NCI-H748 treated with DMSO at 0.1 percent for 48 hours (cell line): ENCODE results near the gene KIRREL3.

Source experiments
- DNase-seq: peaks from one replicate; lab custom pipeline; 2025; lab: John Stamatoyannopoulos, UW

KIRREL3 gene

DNA sequence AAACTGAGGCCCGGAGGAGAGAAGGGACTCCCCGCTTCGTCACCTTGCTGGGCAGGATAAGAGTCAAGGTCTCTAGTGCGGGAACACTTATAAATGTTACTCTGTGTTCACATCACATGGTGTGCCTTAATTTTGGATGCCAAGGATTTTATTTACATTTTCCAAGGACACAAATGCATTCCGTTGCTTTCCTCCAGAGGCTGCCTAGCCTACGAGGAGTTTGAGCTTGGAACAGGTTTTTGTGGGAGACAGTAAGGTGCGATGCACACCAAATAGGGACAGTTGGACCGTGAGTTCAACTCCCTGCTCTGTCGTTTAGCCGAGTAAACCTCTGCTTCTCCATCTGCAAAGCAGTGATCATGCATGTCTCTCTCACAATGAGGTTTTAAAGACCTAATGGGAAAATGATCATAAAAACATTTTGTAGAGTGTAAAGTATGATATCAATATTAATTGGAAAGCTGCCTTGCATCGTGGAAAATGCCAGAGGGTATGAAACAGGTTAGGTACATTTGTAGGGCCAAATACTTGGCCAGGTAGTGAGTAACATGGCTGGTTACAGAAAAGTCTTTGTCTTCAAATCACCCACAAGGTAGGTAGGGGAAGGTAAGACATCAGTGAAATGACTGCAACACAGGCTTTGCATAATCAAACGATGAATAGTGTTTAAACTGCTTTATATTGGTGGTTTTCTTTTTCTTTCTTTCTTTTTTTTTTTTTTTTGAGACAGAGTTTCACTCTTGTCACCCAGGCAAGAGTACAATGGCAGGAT is 583.3 kb downstream of the KIRREL3 start:
- DNase-seq, result no peak

GRCh38 chr11:126416542-126417090 is 584.0 kb downstream of the KIRREL3 start:
- DNase-seq, result peak; percentile 44

GRCh38 chr11:126415669-126416420 is 584.7 kb downstream of the KIRREL3 start:
- DNase-seq, result no peak

- no peak for DNase-seq
Measured at GRCh38 chr11:126415128-126415527, 585.4 kb downstream of the KIRREL3 start.

DNA sequence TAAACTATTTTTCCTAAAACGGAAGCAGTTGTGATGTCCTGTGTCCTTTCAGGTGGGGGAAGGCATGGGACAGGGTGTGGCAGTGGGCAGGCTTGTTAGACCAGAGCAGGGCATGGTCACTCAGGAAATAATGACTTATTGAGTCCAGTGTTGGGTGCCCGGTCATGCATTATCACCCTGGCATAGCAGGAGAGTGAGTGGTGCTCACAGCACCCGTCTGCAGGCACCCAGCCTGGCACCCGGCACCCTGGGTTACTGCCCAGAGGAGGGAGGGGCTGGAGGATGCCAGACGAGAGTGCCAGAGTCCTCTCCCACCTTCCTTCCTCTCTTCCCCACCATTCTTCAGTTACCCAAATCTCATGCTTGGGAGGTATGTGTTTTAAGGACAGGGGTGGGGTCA is 586.0 kb downstream of the KIRREL3 start:
- DNase-seq, result no peak

GRCh38 chr11:126413843-126414405 is 586.6 kb downstream of the KIRREL3 start:
- DNase-seq, result no peak

GRCh38 chr11:126413426-126413825 is 587.1 kb downstream of the KIRREL3 start:
- no peak for DNase-seq

DNA sequence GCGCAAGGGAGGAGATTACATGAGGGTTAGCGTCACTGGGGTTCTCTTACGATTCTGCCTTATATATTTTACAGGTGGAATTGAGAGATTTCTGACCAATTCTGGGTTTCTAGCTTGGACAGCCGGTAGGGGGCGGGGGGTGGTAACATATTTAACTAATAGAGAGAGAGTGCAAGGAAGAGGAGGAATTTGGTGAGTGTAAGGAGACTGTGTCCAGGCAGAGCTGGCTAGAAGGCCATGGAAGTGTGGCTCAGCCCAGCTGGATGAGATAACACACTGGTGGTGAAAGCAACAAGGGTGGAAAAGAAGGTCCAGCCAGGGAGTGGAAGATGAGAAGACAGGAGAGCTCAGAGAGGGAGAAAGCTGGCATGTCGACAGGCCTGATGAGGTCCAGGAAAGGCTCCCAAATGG is 588.6 kb downstream of the KIRREL3 start:
- no peak for DNase-seq

- no peak for DNase-seq
Measured at GRCh38 chr11:126410649-126411048, 589.9 kb downstream of the KIRREL3 start.

DNA sequence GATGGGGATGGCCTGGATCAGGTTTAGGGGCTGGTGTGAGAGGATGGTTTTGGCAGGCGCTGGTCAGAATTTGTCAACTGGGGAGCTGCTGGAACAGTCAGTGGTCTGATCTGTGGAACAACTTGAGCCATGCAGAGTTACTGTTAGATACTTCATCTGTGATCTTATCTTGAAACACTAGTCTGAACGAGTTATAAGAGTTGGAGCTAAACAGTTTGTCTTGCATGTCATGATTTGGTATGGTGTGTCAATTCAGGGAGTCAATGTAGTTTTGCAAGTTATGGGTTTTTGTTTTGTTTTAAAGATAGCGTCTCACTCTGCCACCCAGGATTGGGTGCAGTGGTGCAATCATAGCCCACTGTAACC is 591.0 kb downstream of the KIRREL3 start:
- DNase-seq, result no peak

GRCh38 chr11:126408901-126409619 is 591.5 kb downstream of the KIRREL3 start:
- DNase-seq, result no peak

DNA sequence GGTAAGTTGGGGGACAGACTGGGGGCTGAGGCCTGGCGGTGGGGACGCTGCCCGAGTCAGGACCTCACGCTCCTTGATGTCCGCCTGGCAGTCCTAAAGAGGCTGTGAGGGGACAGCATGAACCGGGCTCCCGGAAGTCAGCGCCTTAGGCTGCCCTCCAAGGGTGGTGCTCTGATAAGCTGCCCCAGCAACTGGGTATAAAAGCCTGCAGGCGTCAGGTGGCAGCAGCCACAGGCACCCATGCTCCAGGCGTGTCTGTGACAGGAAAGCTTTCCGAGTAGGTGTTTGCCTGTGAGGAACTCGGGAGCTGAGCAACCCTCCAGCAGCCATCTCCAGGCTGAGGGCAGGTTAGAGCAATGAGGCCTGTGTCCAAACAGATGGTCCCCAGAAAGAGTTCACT is 592.1 kb downstream of the KIRREL3 start:
- DNase-seq, result no peak

GRCh38 chr11:126407682-126408288 is 592.8 kb downstream of the KIRREL3 start:
- DNase-seq, result no peak

GRCh38 chr11:126407101-126407521 is 593.5 kb downstream of the KIRREL3 start:
- DNase-seq, result no peak

GRCh38 chr11:126406368-126406767 is 594.2 kb downstream of the KIRREL3 start:
- no peak for DNase-seq

DNA sequence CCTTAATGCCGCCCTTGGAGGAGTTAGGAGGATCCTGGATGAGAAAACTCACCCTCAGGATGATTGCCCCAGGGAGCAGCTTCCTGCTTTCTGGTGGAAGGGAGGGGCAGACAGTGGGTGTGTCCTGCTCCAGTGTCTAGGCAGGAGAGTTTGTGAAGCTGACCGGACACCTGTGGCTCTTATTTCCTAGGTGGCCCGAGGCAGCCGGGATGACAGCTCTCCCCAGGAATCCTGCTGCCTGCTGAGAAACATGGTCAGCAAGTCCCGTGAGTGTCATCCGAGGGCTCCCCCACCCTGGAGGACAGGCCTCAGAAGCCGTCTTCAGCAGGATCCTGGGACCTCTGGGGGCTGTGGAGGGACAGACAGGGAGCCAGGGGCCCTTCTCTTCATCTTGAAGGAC is 594.7 kb downstream of the KIRREL3 start:
- no peak for DNase-seq

DNA sequence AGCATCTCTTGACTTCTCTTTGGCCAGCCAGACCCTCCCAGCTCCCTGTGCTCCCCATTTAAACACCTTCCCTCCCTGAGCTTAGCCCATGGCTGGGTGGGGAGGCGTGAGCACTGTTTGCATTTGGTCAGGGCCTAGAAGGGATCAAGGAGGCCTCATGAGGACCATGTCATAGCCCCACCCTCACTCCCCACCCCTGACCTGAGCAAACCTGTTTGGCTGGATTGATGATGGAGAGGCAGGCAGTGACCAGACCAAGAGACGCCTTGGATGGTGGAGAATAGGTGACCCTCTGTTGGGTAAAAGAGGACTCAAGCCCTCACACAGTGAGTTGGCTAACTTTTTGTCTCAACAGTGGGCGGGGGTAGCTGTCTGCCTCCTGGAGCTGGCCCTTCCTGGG is 595.2 kb downstream of the KIRREL3 start:
- no peak for DNase-seq

DNA sequence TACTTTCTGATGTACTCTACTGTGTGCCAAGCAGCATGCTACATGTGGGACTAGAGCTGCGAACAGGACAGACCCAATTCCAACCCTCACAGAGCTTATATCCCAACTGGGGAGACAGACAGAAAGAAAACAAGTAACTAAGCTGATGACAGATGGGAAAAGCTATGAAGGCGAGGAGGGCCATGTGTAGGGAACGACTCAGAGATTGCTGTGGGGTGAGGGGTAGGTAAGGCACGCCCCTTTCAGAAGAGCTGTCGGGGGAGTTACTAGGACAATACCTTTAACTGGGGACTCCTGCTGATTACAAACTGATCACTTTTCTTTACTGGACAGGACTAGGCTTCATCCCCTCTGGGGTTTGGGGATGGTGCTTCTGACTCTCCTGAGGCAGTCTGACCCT is 596.2 kb downstream of the KIRREL3 start:
- no peak for DNase-seq

- no peak for DNase-seq
Measured at GRCh38 chr11:126403658-126404057, 596.9 kb downstream of the KIRREL3 start.

DNA sequence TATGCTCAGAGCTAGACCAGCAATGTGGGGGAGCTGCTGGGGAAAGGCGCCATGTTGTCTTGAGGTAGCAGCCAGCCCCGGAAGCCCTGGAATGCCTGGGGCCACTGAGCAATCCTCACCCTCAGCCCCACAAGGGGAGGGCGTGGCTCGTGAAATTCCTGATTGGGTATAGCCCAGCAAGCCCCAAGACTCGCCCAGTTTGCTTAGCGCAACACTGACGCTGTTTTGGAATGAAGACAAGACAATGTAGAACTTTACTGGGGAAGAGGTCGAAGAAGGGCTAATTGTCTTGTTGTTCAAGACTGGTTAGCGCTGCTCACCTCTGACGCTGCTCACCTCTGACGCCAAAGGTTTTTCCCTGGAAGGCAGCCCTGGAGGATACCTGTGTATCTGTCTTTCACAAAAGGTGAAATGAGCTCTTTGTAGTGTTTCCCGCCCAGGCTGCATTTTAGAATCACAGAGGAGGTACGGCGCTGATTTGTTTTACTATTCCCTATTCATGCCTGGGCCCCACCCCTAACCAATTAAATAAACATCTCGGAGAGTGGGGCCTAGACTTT is 597.5 kb downstream of the KIRREL3 start:
- DNase-seq, result no peak

- DNase-seq, result no peak
Measured at GRCh38 chr11:126400479-126400878, 600.1 kb downstream of the KIRREL3 start.
